OCI-LY3 (cell line): ENCODE measurements around the gene PRDM2.
A peak's percentile ranks its signal among the peaks of the same experiment; 100 is the strongest.
"Not testable (repeated sequence)": the region's sequence is repeated elsewhere in the genome, so short reads cannot be mapped to it uniquely, and the experiment has no call there.

Experiments
- H2AFZ ChIP-seq: fragments of 200-600, 300-600 bp; shearing (Covaris generic); 2 replicates; pipeline ENCODE4 v1.6.0; 2014; ENCODE audit warnings: antibody characterized with exemption, low read depth, low read length
- H3K27ac ChIP-seq: fragments of 200-600, 300-600 bp; sonication (generic); 2 replicates; pipeline ENCODE4 v1.5.1; 2014; ENCODE audit warnings: mild to moderate bottlenecking, low read length, moderate library complexity, mixed read lengths
- H3K27me3 ChIP-seq: fragments of 200-600, 300-600 bp; sonication (generic); 2 replicates; pipeline ENCODE4 v1.6.1; 2014; ENCODE audit warnings: low read depth, low read length, mixed read lengths
- H3K36me3 ChIP-seq: fragments of 200-600, 300-600 bp; sonication (generic); replicated peaks from 2 replicates; pipeline ENCODE3; 2014; ENCODE audit warnings: low read depth, low read length, mixed read lengths
- H3K4me1 ChIP-seq: fragments of 300-600, 200-600 bp; sonication (generic); 2 replicates; pipeline ENCODE4 v1.6.1; 2014; ENCODE audit warnings: low read length, mixed read lengths
- H3K4me2 ChIP-seq: fragments of 200-600, 300-600 bp; sonication (generic); 2 replicates; pipeline ENCODE4 v1.6.1; 2014; ENCODE audit warnings: low read length, mixed read lengths
- H3K4me3 ChIP-seq: fragments of 300-600, 200-600 bp; sonication (generic); 2 replicates; pipeline ENCODE4 v1.5.1; 2014; ENCODE audit warnings: antibody characterized with exemption, mild to moderate bottlenecking, low read length, moderate library complexity
- H3K79me2 ChIP-seq: fragments of 300-600, 200-600 bp; shearing (Covaris generic); 2 replicates; pipeline ENCODE4 v1.6.1; 2014; ENCODE audit warnings: mild to moderate bottlenecking, low read length, mixed read lengths
- H3K9ac ChIP-seq: fragments of 300-600, 200-600 bp; shearing (Covaris generic); 2 replicates; pipeline ENCODE4 v1.6.0; 2014; ENCODE audit warnings: mild to moderate bottlenecking, low read length, moderate library complexity
- H3K9me3 ChIP-seq: fragments of 200-600, 300-600 bp; shearing (Covaris generic); 2 replicates; pipeline ENCODE4 v1.6.1; 2014; ENCODE audit warnings: low read length, mixed read lengths; ENCODE audit not compliant: insufficient read depth
- H4K20me1 ChIP-seq: fragments of 200-600, 300-600 bp; sonication (generic); 2 replicates; pipeline ENCODE4 v1.6.1; 2016; ENCODE audit warnings: low read length, mixed read lengths; ENCODE audit not compliant: insufficient read depth
- EZH2phosphoT487 ChIP-seq: fragments of 200-600 bp; shearing (Covaris generic); IDR thresholded peaks from 2 replicates; pipeline ENCODE4 v1.6.1; 2018; ENCODE audit warnings: antibody characterized with exemption, mixed run types, low read depth
- TF ChIP-seq, protein P1 (sequence below): fragments of 200-600, 300-600 bp; sonication (generic); IDR thresholded peaks from 2 replicates; pipeline ENCODE4 v1.5.1; 2014; ENCODE audit warnings: antibody characterized with exemption, low read length, low read depth

Gene PRDM2

DNA sequence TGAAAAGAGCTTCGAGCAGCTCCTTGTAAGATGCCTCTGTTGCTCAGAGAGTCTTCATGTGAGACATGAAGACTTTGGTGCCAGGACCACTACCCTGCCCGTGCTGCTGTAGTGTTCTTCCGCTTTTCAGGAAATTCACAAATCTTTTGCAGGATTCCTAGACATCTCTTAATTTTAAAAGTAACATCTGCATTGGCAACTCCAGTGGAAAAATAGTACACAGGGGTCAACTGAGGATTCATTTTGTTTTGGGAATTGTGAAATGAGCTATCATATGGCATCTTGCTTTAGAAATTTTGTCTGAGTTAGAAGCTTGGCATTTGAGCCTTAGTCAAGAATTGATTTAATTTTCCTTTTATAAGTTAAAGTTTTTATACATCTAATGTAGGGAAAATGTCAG, 7.2 kb downstream of the PRDM2 start:
- H3K27ac ChIP-seq: no peak overlapping the region
- H3K79me2 ChIP-seq: peaks cover 99% of the 10 kb centered on the region
- no peaks in the 10 kb centered on the region for H3K27me3 ChIP-seq
- peak overlapping the region; percentile 12; the same call in 1 of the 2 replicates for H3K4me2 ChIP-seq
- peaks cover 79% of the 10 kb centered on the region for H3K4me1 ChIP-seq
- H3K36me3 ChIP-seq: peaks cover 6% of the 10 kb centered on the region
- H3K9ac ChIP-seq: no peak overlapping the region
- no peak overlapping the region for H3K4me3 ChIP-seq
- peaks cover 67% of the 10 kb centered on the region for H4K20me1 ChIP-seq
- no peaks in the 10 kb centered on the region for H3K9me3 ChIP-seq
- no peak overlapping the region for H2AFZ ChIP-seq
- TF ChIP-seq EZH2phosphoT487: no peak
- TF ChIP-seq, protein P1, sequence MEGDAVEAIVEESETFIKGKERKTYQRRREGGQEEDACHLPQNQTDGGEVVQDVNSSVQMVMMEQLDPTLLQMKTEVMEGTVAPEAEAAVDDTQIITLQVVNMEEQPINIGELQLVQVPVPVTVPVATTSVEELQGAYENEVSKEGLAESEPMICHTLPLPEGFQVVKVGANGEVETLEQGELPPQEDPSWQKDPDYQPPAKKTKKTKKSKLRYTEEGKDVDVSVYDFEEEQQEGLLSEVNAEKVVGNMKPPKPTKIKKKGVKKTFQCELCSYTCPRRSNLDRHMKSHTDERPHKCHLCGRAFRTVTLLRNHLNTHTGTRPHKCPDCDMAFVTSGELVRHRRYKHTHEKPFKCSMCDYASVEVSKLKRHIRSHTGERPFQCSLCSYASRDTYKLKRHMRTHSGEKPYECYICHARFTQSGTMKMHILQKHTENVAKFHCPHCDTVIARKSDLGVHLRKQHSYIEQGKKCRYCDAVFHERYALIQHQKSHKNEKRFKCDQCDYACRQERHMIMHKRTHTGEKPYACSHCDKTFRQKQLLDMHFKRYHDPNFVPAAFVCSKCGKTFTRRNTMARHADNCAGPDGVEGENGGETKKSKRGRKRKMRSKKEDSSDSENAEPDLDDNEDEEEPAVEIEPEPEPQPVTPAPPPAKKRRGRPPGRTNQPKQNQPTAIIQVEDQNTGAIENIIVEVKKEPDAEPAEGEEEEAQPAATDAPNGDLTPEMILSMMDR: no peak

DNA sequence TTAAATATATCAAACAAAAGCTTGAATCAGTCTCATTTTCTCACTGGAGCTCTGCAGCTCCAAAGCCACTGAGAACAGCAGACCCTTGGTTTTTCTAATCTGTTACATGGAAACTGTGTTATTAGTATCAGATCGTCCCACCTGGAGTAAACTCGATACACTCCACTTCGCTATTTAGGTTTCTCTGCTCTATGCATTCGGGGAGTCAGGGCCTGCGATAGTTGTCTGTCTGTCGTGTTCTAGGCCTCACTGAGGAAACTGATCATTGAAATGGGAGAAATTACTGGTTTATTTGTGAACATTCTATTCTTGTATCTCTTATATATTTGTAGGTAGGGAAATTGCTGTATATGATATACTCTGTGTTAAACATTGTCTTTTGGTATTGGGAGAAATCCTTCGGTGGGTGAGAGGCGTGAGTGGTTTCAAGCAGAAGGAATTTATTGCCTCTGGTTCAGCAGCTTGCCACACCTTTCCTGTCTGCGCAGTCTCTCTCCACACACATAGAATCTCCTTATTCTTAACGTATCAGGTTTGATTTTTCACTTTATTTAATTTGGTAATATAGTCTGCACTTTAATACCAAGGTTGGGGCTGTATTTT, 8.5 kb downstream of the PRDM2 start:
- H3K27ac ChIP-seq: peak overlapping the region; percentile 52; the same call in 1 of the 2 replicates

DNA sequence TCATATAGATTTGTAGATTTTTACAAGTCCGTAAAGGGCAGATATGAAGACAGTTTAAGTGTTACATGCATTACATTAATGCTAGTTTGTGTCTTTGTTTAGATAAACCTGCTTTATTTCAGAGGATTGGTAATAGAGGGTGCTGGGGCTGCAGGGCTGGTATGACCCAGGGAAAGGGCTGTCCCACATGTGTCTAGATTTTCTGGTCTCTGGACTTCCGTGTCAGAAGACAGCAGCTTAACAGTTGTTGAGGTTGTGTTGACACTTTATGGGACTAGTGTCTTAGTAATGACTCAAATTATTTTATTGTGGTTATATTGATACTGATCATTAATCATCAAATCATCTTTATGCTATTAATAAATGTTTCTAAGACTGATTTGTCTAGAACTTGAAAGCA, 10.1 kb downstream of the PRDM2 start:
- Histone ChIP-seq H3K4me3 (peak overlapping the region; percentile 74), H3K4me1 (peaks cover 65% of the 10 kb centered on the region), H3K79me2 (peaks cover 99% of the 10 kb centered on the region), H2AFZ (no peak overlapping the region), H3K27me3 (no peaks in the 10 kb centered on the region), H3K9ac (peak overlapping the region; percentile 26; the same call in 1 of the 2 replicates), H4K20me1 (peaks cover 85% of the 10 kb centered on the region), H3K36me3 (peaks cover 4% of the 10 kb centered on the region), H3K9me3 (no peaks in the 10 kb centered on the region), H3K27ac (no peak overlapping the region), H3K4me2 (peak overlapping the region; percentile 98)
- TF ChIP-seq, protein P1: no peak
- no peak for TF ChIP-seq EZH2phosphoT487

More for the DNA sequence above, 8.5 kb downstream of the PRDM2 start:
- Histone ChIP-seq H3K4me2 (peak overlapping the region; percentile 98), H3K9ac (peak overlapping the region; percentile 63), H3K36me3 (peaks cover 4% of the 10 kb centered on the region), H3K27me3 (no peaks in the 10 kb centered on the region), H4K20me1 (peaks cover 79% of the 10 kb centered on the region), H3K79me2 (peaks cover 100% of the 10 kb centered on the region), H3K9me3 (no peaks in the 10 kb centered on the region), H2AFZ (no peak overlapping the region), H3K4me3 (peak overlapping the region; percentile 74), H3K4me1 (peaks cover 81% of the 10 kb centered on the region)
- TF ChIP-seq, protein P1: no peak
- no peak for TF ChIP-seq EZH2phosphoT487

DNA sequence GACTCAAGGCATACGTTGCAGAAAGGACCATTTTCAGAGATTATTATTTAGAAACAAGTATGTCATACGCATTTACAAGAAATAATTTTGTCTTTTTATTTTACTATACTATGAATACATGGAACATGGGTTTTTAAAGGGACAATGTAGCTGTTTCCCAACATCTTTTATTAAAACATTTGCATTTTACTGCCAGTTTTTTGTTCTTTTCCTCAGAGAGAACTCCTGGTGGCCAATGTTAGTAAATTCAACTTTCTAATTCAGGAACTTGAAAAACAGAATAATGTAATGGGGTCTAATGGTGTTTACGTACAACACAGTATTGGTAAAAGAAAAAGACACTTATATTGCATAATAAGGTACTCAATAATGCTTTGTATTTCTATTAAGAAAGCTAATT, 14.9 kb downstream of the PRDM2 start:
- Histone ChIP-seq H3K79me2 (peaks cover 97% of the 10 kb centered on the region), H4K20me1 (peaks cover 84% of the 10 kb centered on the region), H3K4me2 (no peak overlapping the region), H3K4me1 (peaks cover 25% of the 10 kb centered on the region), H3K4me3 (no peak overlapping the region), H2AFZ (no peak overlapping the region), H3K27ac (no peak overlapping the region), H3K27me3 (no peaks in the 10 kb centered on the region), H3K9ac (no peak overlapping the region), H3K9me3 (no peaks in the 10 kb centered on the region), H3K36me3 (peaks cover 18% of the 10 kb centered on the region)
- TF ChIP-seq EZH2phosphoT487: no peak

DNA sequence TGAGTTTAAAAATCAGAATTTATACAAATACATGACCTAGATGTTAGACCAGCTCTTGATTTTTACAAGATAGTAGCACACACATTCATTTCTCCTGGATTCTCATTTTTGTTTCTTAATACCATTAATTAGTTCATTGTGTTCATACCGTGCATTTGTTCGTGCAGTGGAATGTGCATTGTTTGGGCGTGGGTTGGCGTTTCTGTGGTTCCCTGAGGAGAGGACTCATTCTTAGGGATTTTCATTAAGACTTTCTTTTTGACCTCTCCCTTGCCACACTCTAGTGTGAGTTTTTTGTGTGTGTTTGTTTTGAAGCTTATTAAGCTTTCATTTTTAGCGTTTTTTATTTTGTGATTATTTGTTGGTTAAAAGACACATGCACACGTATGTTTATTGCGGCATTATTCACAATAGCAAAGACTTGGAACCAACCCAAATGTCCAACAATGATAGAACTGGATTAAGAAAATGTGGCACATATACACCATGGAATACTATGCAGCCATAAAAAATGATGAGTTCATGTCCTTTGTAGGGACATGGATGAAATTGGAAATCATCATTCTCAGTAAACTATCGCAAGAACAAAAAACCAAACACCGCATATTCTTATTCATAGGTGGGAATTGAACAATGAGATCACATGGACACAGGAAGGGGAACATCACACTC, 15.8 kb downstream of the PRDM2 start:
- H3K27me3 ChIP-seq, H3K9me3 ChIP-seq, H2AFZ ChIP-seq, H3K4me3 ChIP-seq, H3K4me2 ChIP-seq, H3K27ac ChIP-seq, H3K9ac ChIP-seq: not testable (repeated sequence)
- H3K79me2 ChIP-seq: peaks cover 97% of the 10 kb centered on the region
- peaks cover 81% of the 10 kb centered on the region for H4K20me1 ChIP-seq
- H3K4me1 ChIP-seq: peaks cover 19% of the 10 kb centered on the region
- peaks cover 19% of the 10 kb centered on the region for H3K36me3 ChIP-seq
